GM18508 (cell line): ENCODE measurements around the gene MCU.

ENCODE experiments used
- ATAC-seq: cut with Tn5 transposase; IDR thresholded peaks from one replicate; pipeline ENCODE4 v1.9.1; 2021; ENCODE audit warnings: moderate number of reproducible peaks; ENCODE audit not compliant: insufficient read depth, unreplicated experiment

MCU gene

GRCh38 chr10:72825163-72825562 lies 133.2 kb downstream of the MCU start:
- ATAC-seq = no peak

DNA sequence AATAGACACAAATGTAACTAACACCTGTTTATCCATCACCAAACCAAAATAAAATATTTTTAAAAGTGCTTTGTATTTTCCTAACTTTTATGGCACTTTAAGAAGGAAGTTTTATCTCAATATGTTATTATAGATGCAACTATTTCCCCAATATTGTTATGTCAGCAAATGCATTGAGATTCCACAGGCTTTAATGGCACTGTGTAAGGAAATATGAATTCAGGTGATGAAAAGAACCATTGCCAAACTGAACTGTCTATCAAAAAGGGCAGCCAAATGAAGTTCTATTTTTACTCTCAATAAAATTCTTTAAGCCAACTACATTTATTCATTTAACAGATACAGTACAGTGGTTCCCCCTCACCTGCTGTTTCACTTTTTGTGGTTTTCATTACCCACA lies 134.4 kb downstream of the MCU start:
- no peak for ATAC-seq

DNA sequence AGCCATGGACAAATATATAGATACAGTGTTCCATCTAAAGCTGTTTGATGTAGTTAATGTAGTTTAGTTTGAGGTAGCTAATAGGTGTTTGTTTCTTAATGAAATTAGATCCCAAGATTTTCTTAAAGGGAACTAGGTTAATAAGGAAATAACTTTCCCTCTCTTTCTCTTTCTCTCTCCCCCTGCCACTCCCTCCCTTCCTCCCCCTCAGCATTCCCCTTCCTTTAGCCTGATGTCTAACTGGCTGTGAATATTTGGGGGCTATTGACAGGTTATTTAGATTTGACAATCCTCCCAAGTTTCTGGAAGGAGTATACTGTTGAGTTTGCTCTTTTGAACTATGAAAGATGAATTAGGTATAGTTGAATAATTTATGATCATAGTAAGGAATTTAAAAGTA lies 136.4 kb downstream of the MCU start:
- no peak for ATAC-seq

GRCh38 chr10:72830625-72831024 lies 138.7 kb downstream of the MCU start:
- ATAC-seq = no peak

DNA sequence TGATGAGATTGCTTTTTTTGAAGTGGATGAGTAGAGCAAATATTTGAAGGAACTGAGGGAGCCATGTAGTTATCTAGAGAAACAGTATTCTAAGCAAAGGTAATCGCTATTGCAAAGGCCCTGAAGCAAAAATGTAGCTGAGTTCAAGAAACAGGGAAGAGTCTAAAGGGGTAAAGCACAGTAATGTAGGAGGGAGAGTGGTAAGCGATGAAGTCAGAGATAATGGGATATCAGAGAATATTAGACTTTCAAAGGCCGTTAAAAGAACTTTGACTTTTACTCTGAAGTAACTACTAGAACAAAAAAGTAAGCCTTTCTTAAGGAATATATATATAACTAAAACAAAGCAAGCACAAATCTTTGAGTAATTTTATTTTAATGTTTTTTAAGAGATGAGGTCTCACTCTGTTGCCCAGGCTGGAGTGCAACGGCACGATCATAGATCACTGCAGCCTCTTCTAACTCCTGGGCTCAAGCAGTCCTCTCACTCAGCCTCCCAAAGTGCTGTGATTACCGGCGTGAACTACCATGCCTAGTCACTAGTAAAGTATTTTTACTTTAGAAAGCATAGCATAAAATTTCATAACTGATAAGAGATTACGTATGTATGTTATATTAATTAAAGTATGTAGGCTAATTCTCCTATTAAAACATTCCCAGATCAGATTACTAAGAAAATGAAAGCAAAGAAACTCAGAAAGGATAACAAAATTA lies 139.9 kb downstream of the MCU start:
- no peak for ATAC-seq

DNA sequence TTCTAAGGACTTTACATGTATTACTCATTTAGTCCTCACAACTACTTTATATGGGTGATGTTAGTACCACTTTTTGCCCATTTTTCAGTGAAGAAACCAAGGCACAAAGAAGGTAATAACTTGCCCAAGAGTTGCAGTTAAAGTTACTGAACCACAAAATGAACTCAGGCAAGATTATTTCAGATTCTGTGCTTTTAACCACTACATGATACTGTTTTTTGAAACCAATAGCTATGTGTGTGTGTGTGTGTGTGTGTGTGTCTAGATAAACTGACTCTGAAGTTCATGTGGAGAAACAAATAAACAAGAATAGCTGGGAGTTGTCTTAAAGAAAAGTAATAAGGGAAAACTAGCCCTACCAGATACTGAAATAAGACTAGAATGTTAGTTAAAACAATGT lies 140.8 kb downstream of the MCU start:
- ATAC-seq = no peak

DNA sequence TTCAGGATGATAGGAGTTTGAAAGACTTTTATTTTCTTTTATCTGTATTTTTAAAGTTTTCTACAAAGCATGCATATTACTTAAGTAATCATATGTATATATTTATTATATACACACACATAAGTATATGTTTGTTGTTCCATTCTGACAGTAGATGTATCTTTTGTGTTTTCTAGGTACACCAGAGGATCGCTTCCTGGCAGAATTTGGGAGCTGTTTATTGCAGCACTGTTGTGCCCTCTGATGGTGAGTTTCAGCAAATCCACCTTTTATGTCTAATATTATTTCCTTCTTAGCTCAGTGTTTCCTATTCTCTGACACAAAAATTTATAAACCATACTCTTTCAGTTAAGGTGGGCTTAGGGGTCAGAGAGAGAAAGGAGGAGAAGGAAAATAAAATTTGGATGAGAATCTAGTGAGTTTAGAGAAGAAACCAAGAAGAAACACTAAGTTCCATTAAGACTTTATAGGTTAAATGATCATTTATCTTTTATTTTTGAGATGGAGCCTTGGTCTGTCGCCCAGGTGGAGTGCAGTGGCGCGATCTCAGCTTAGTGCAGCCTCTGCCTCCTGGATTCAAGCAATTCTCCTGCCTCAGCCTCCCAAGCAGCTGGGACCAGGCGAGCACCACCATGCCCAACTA lies 142.4 kb downstream of the MCU start:
- ATAC-seq = no peak

DNA sequence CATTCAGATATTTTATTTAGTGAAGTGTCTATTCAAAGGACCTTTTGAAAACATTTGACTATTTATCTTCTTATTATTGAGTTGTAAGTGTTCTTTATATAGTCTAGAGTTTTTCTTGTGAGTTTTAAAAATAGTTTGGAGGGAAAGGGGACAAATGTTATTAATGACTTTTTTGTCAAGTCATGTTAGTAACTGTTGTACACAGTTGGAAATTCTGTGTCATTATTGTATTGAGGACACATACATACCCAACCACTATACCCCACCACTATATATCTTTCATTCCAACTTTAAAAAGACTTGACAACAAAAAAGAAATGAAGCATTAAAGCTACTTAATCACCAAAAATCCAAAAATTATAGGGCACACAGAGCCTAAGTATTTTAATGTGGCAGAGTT lies 148.4 kb downstream of the MCU start:
- ATAC-seq = no peak

DNA sequence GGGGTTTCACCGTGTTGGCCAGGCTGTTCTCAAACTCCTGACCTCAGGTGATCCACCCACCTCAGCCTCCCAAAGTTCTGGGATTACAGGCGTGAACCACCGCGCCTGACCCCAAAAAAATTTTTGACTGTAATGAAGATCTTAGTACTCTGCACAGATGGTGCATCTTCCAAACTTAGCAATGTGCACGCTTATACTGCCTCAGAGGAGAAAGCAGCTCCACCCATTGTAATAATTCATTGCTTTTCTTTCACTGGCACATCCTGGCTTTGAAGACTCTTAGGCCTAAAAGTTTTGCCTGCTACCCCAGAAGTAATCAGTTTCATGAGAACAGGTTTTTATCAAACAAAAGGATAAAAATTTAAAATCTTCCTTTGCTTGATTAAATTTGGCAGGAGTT lies 149.5 kb downstream of the MCU start:
- ATAC-seq = no peak

DNA sequence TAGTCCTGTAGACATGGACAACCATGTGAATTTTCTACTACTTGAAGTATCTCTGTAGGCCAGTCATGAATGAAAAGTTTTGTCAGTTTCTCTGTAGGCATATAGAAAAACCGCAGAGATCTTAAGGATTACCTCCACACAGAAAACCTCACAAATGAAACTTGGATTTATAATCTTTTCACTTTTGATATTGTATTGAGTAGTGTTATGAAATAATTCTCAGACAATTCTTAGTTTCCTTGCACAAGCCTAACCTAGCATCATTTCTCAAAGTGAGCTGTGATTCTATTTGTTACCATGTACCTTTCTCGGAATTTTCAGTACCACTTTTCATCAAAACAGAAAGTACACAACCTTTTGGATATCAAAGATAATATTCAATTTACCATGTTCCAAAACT lies 150.2 kb downstream of the MCU start:
- no peak for ATAC-seq

DNA sequence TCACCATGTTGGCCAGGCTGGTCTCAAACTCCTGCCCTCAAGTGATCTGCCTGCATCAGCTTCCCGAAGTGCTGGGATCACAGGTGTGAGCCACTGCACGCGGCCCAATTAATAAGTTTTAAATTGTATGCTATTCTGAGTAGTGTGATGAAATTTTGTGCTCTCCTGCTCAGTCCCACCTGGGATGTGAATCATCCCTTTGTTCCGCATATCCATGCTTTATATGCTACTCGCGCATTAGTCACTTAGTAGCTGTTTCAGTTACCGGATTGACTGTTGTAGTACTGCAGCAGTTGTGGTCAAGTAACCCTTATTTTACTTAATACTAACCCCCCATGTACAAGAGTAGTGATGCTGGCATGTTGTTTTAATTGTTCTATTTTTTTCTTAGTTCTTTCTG lies 154.3 kb downstream of the MCU start:
- ATAC-seq = no peak

GRCh38 chr10:72847681-72848080 lies 155.7 kb downstream of the MCU start:
- no peak for ATAC-seq

DNA sequence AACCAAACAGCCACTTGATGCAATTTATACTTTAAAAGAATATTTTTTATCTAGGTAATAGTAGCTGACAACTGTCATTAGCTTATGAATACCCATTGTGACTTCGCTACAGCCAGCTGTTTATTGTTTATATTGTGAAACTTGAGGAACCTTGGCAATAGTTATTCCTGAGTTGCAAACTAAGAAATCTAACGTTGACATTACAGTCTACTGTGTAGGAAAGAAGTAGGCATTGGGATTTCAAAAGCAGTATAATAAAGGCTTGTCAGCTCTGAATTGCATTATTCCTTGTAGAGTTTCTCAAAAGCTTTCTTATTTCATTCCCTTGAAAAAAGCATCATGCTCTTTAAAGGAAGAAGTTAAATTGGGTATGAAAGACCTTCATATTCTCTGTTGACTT lies 158.9 kb downstream of the MCU start:
- ATAC-seq = no peak

DNA sequence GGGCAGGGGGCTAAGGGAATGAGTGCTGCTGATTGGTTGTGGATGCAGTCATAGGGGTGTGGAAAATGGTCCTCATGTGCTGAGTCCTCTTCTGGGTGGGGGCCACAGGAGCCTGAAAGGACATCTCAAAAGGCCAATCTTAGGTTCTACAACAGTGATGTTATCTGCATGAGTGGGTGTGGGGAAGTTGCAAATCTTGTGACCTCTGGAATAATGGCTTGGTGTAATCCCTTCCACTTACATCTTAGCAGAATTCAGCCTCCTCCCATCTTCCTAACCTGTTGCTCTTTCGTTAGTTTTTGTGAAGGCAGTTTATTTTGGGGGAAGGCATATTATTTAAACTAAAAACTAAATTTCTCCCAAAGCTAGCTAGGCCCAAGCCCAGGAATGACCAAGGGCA lies 159.6 kb downstream of the MCU start:
- ATAC-seq = no peak

DNA sequence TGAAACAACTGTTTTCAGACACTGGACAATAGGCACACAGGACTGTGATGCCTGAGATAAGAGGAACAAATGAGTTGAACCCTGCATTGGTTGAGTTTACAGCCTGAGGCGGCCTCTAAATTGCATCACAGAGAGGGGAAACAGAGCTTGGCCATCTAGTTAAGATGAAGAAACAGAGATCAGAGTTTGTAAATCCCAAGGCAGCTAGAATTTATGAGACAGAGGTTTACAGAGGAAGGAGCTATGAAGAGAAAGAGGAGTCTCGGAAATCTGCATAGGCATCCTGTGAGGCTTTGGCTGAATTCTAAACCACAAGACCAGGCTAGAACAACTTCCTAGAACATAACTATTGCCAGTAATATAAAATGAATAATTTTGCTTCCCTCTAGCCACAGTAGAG lies 160.6 kb downstream of the MCU start:
- no peak for ATAC-seq

- no peak for ATAC-seq
Measured at GRCh38 chr10:72855129-72855528, 163.2 kb downstream of the MCU start.

DNA sequence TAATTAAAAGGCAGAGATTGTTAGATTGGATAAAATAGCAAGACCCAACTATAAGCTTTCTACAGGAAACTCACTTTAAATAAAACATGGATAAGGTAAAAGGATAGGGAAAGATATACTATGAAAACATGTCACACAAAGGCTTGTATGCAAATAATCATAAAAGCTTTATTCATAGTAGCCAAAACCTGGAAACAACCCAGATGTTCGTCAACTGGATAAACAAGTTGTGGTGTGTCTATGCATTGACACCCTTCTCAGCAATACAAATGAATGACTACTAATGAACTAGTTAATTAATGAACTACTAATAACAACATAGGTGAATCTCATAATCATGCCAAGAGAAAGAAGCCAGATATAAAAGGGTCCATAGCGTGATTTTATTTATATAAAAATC lies 163.8 kb downstream of the MCU start:
- no peak for ATAC-seq

DNA sequence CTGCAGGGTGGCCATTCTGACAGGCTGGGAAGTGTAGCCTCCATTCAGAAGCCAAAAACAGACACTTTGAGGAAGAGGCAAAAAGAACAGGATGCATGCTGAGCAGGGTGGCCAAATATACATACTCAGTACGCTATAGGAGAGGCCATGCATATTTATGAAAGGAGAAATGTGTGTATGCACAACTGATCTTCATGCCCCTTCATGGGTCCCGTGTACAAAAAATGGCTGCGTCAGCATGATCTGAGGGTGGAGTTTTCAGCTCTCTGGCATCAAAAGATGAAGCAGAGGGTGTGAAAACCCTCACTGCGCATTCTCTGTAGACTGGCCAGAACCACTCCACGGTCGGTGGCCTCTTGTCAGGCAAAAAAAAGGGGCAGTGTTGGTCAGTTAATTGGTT lies 166.1 kb downstream of the MCU start:
- no peak for ATAC-seq

DNA sequence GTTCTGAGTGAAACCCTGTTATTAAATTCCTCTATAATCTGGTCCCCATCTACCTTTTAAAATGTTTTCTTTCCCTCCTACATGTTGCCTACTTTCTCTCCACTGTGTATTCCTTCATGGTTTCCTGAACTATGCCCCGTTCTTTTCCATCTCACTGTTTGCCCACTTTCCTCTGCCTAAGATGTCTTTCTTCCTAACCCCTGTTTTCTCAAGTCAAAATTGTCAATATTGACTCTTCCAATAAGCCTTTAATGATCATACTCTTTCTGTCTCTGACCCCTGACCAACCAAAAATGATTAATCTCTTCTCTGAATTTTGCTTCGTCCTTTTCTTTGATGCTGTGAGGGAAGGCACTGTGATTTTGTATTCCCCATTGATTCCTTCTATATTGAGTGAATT lies 171.0 kb downstream of the MCU start:
- no peak for ATAC-seq

DNA sequence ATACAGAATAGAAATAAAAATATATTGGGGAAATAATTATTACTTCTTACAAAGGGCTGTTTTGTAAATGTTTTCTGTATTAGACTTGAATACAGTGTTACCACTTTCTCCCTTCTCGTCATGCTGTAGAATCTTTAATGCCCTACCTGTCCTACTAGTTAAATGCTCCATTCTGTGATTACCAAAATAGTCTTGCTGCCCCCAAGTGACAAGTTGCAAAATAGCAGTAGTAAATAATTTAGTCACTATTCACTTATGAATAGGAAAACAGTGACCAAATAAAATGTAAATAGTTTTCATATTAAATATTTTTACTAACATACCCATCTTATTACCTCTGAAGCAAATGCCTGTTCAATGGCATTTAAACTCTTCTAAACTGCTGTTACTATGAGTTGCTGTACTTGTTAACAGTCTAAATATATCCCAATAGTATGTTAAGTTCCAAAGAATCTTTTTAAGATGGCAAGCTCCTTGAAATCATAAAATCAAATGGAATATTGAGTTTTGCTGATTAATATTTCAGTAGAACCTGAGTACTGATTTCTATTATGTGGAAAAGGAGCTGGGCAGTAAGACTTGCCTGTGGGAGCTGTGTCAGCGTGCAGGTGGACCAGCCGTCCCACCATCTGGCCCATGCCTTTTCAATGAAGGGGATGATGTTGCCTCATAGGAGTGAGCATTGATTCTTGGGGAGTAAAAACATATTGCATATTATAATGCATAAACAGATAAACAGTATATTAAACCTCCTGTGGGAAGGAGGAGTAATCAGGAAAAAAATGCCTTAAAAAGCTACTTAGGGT lies 183.5 kb downstream of the MCU start:
- no peak for ATAC-seq

DNA sequence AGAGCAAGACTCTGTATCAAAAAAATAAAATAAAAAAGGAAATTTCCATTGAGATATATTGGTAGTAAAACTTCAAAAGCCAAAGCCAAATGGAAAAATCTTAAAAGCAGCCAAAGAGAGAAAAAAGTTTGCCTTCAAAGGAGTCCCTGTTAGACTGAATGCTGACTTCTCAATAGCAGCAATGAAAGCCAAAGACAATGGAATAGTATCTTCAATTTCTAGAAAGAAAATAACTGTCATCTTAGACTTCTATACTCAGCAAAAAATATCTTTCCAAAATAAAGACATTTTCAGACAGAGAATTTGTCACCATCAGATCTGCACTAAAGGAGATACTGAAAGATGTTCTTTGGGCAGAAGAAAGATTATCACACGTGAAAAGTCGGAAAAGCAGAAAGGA lies 187.3 kb downstream of the MCU start:
- ATAC-seq = no peak

GRCh38 chr10:72881291-72881690 lies 189.3 kb downstream of the MCU start:
- ATAC-seq = no peak
